Spleen (tissue), 7 donors: ENCODE data around the gene BTAF1.

Experiments used
- CTCF ChIP-seq, 11 experiments: fragments of 200-600 bp in 7 of 11; fragments of 450-650 bp in 4 of 11; sonication (generic) in 4 of 11; IDR thresholded peaks in 8 of 11; conservative IDR thresholded peaks in 3 of 11; 1 replicate in 7 of 11; 2 replicates in 4 of 11; pipeline versions ENCODE4 v1.4.0 to v1.8.0; 2016 to 2021; ENCODE audit warnings: antibody characterized with exemption in 11 of 11, inconsistent platforms in 4 of 11, mild to moderate bottlenecking in 1 of 11
- POLR2A ChIP-seq, 3 donors: fragments of 450-650 bp; IDR thresholded peaks; one replicate each; pipeline ENCODE4 v1.5.1; 2017; ENCODE audit warnings: antibody characterized with exemption in 3 of 3, mild to moderate bottlenecking in 1 of 3
- POLR2AphosphoS5 ChIP-seq, 3 donors: sonication (generic); formaldehyde crosslinking; IDR thresholded peaks; one replicate each; pipeline ENCODE4 v1.5.1; 2017; ENCODE audit warnings: antibody characterized with exemption in 3 of 3
- donor health status: DM: no; HTN: no; CAD: no; lungs with moderate emphysema.
- donor health status: DM: no; HTN: no; CAD: no.
- donor health status: DM: no; HTN: no; CAD: no.

- TF ChIP-seq POLR2A (IDR thresholded peaks at IDR 0.05) (no peak), POLR2AphosphoS5 (IDR thresholded peaks at IDR 0.05) (no peak), CTCF (IDR thresholded peaks at IDR 0.05 in 8 of 11, conservative IDR thresholded peaks at IDR 0.05 in 3 of 11) (no peak)
These were observed 101.1 kb downstream of the BTAF1 start for GRCh38 chr10:92024700-92025099.
